ENCODE measurements around the gene CD80.

CD80 gene

GRCh38 chr3:119562307-119562961, 3.0 kb upstream of the CD80 start:
- Histone ChIP-seq H3K36me3 (ENCODE audit: insufficient read depth, insufficient read length, low read length) (no peaks in the 10 kb centered on the region), H3K4me3 (ENCODE audit: insufficient read length, low read depth) (no peak overlapping the region), H3K27me3 (ENCODE audit: insufficient read depth, insufficient read length) (no peaks in the 10 kb centered on the region), H3K4me1 (ENCODE audit: insufficient read depth, insufficient read length) (peaks cover 6% of the 10 kb centered on the region), H3K9me3 (ENCODE audit: insufficient read depth, low read length) (no peaks in the 10 kb centered on the region), H3K9ac (ENCODE audit: insufficient read length, low read depth) (no peak overlapping the region)
- no peak for DNase-seq (ENCODE audit: low read depth, low spot score)
- no peak for TF ChIP-seq SUZ12 (IDR thresholded peaks at IDR 0.05; ENCODE audit: extremely low read depth, insufficient read depth, insufficient read length)
- no peak for TF ChIP-seq ZNF274 (IDR thresholded peaks at IDR 0.05; ENCODE audit: low read depth, low read length)
- no peak for TF ChIP-seq YY1 (IDR thresholded peaks at IDR 0.05; ENCODE audit: insufficient read depth, insufficient read length)

GRCh38 chr3:119560160-119560559, 746 bp upstream of the CD80 start:
- TF ChIP-seq YY1 (IDR thresholded peaks at IDR 0.05; ENCODE audit: insufficient read depth, insufficient read length) (no peak), SUZ12 (IDR thresholded peaks at IDR 0.05; ENCODE audit: extremely low read depth, insufficient read depth, insufficient read length) (no peak), ZNF274 (IDR thresholded peaks at IDR 0.05; ENCODE audit: low read depth, low read length) (no peak)
- Histone ChIP-seq H3K4me1 (ENCODE audit: insufficient read depth, insufficient read length) (peaks cover 6% of the 10 kb centered on the region), H3K27me3 (ENCODE audit: insufficient read depth, insufficient read length) (no peaks in the 10 kb centered on the region), H3K4me3 (ENCODE audit: insufficient read length, low read depth) (no peak overlapping the region), H3K9ac (ENCODE audit: insufficient read length, low read depth) (no peak overlapping the region), H3K36me3 (ENCODE audit: insufficient read depth, insufficient read length, low read length) (no peaks in the 10 kb centered on the region), H3K9me3 (ENCODE audit: insufficient read depth, low read length) (no peaks in the 10 kb centered on the region)
- no peak for DNase-seq (ENCODE audit: low read depth, low spot score)

- Histone ChIP-seq H3K4me3 (ENCODE audit: insufficient read length, low read depth) (no peak overlapping the region), H3K9ac (ENCODE audit: insufficient read length, low read depth) (no peak overlapping the region), H3K4me1 (ENCODE audit: insufficient read depth, insufficient read length) (peaks cover 6% of the 10 kb centered on the region), H3K9me3 (ENCODE audit: insufficient read depth, low read length) (no peaks in the 10 kb centered on the region), H3K36me3 (ENCODE audit: insufficient read depth, insufficient read length, low read length) (no peaks in the 10 kb centered on the region), H3K27me3 (ENCODE audit: insufficient read depth, insufficient read length) (no peaks in the 10 kb centered on the region)
- TF ChIP-seq ZNF274 (IDR thresholded peaks at IDR 0.05; ENCODE audit: low read depth, low read length) (no peak), SUZ12 (IDR thresholded peaks at IDR 0.05; ENCODE audit: extremely low read depth, insufficient read depth, insufficient read length) (no peak), YY1 (IDR thresholded peaks at IDR 0.05; ENCODE audit: insufficient read depth, insufficient read length) (no peak)
- DNase-seq (ENCODE audit: low read depth, low spot score), result no peak
Observed at GRCh38 chr3:119558626-119559317, 642 bp downstream of the CD80 start.

- H3K9me3 ChIP-seq (ENCODE audit: insufficient read depth, low read length), result no peaks in the 10 kb centered on the region
- H3K27me3 ChIP-seq (ENCODE audit: insufficient read depth, insufficient read length), result no peaks in the 10 kb centered on the region
- TF ChIP-seq SUZ12 (IDR thresholded peaks at IDR 0.05; ENCODE audit: extremely low read depth, insufficient read depth, insufficient read length) (no peak), ZNF274 (IDR thresholded peaks at IDR 0.05; ENCODE audit: low read depth, low read length) (no peak), YY1 (IDR thresholded peaks at IDR 0.05; ENCODE audit: insufficient read depth, insufficient read length) (no peak)
- H3K9ac ChIP-seq (ENCODE audit: insufficient read length, low read depth), result no peak overlapping the region
- H3K4me1 ChIP-seq (ENCODE audit: insufficient read depth, insufficient read length), result peaks cover 6% of the 10 kb centered on the region
- H3K4me3 ChIP-seq (ENCODE audit: insufficient read length, low read depth), result no peak overlapping the region
- H3K36me3 ChIP-seq (ENCODE audit: insufficient read depth, insufficient read length, low read length), result no peaks in the 10 kb centered on the region
- DNase-seq (ENCODE audit: low read depth, low spot score), result no peak
Observed at GRCh38 chr3:119557877-119558269, 1.5 kb downstream of the CD80 start.

- Histone ChIP-seq H3K4me3 (ENCODE audit: insufficient read length, low read depth) (no peak overlapping the region), H3K4me1 (ENCODE audit: insufficient read depth, insufficient read length) (peaks cover 1% of the 10 kb centered on the region), H3K9me3 (ENCODE audit: insufficient read depth, low read length) (no peaks in the 10 kb centered on the region), H3K27me3 (ENCODE audit: insufficient read depth, insufficient read length) (no peaks in the 10 kb centered on the region), H3K9ac (ENCODE audit: insufficient read length, low read depth) (no peak overlapping the region), H3K36me3 (ENCODE audit: insufficient read depth, insufficient read length, low read length) (no peaks in the 10 kb centered on the region)
- no peak for DNase-seq (ENCODE audit: low read depth, low spot score)
- no peak for TF ChIP-seq YY1 (IDR thresholded peaks at IDR 0.05; ENCODE audit: insufficient read depth, insufficient read length)
- no peak for TF ChIP-seq ZNF274 (IDR thresholded peaks at IDR 0.05; ENCODE audit: low read depth, low read length)
- no peak for TF ChIP-seq SUZ12 (IDR thresholded peaks at IDR 0.05; ENCODE audit: extremely low read depth, insufficient read depth, insufficient read length)
Observed at GRCh38 chr3:119557192-119557876, 2.1 kb downstream of the CD80 start.

GRCh38 chr3:119555929-119556328, 3.5 kb downstream of the CD80 start:
- Histone ChIP-seq H3K9me3 (ENCODE audit: insufficient read depth, low read length) (no peaks in the 10 kb centered on the region; the same call in 1 of the 2 replicates), H3K9ac (ENCODE audit: insufficient read length, low read depth) (no peak overlapping the region), H3K4me1 (ENCODE audit: insufficient read depth, insufficient read length) (peaks cover 3% of the 10 kb centered on the region), H3K27me3 (ENCODE audit: insufficient read depth, insufficient read length) (no peaks in the 10 kb centered on the region), H3K4me3 (ENCODE audit: insufficient read length, low read depth) (no peak overlapping the region), H3K36me3 (ENCODE audit: insufficient read depth, insufficient read length, low read length) (no peaks in the 10 kb centered on the region)
- no peak for DNase-seq (ENCODE audit: low read depth, low spot score)
- no peak for TF ChIP-seq SUZ12 (IDR thresholded peaks at IDR 0.05; ENCODE audit: extremely low read depth, insufficient read depth, insufficient read length)
- no peak for TF ChIP-seq YY1 (IDR thresholded peaks at IDR 0.05; ENCODE audit: insufficient read depth, insufficient read length)
- TF ChIP-seq ZNF274 (IDR thresholded peaks at IDR 0.05; ENCODE audit: low read depth, low read length), result no peak

GRCh38 chr3:119555309-119555735, 4.1 kb downstream of the CD80 start:
- no peak overlapping the region for H3K9ac ChIP-seq (ENCODE audit: insufficient read length, low read depth)
- TF ChIP-seq SUZ12 (IDR thresholded peaks at IDR 0.05; ENCODE audit: extremely low read depth, insufficient read depth, insufficient read length), result no peak
- no peak for TF ChIP-seq YY1 (IDR thresholded peaks at IDR 0.05; ENCODE audit: insufficient read depth, insufficient read length)
- no peak for TF ChIP-seq ZNF274 (IDR thresholded peaks at IDR 0.05; ENCODE audit: low read depth, low read length)
- no peak for DNase-seq (ENCODE audit: low read depth, low spot score)
- H3K4me1 ChIP-seq (ENCODE audit: insufficient read depth, insufficient read length), result peaks cover 3% of the 10 kb centered on the region
- no peaks in the 10 kb centered on the region; the same call in 1 of the 2 replicates for H3K9me3 ChIP-seq (ENCODE audit: insufficient read depth, low read length)
- no peak overlapping the region for H3K4me3 ChIP-seq (ENCODE audit: insufficient read length, low read depth)
- H3K27me3 ChIP-seq (ENCODE audit: insufficient read depth, insufficient read length), result no peaks in the 10 kb centered on the region
- no peaks in the 10 kb centered on the region for H3K36me3 ChIP-seq (ENCODE audit: insufficient read depth, insufficient read length, low read length)

All from NT2/D1 (cell line).